HPDE6-E6E7 (cell line): Measurements from ENCODE around the gene CCDC120.

Source experiments
- DNase-seq: peaks from one replicate; pipeline ENCODE4 v3.0.0; 2011; ENCODE audit warnings: missing footprints; ENCODE audit errors: extremely low spot score

The CCDC120 gene

DNA sequence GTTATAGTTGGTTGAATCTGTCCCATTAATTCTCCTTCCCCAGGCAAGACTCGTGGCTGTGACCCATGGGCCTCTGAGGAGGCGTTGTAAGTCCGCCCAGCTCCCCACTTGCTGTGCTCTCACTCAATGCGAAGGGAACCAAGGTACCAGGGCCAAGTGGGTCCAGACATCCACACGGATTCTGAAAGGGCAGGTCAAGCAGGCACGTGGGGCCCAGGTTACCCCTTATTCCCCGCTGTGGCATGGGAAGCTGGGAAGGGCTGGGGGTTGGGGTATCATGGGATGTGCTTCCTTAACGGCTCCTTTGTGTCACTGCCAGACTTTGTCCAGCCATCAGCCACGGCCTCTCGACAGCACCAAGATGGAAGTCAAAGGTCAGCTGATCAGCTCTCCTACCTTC is 3.1 kb downstream of the CCDC120 start:
- no peak for DNase-seq

DNA sequence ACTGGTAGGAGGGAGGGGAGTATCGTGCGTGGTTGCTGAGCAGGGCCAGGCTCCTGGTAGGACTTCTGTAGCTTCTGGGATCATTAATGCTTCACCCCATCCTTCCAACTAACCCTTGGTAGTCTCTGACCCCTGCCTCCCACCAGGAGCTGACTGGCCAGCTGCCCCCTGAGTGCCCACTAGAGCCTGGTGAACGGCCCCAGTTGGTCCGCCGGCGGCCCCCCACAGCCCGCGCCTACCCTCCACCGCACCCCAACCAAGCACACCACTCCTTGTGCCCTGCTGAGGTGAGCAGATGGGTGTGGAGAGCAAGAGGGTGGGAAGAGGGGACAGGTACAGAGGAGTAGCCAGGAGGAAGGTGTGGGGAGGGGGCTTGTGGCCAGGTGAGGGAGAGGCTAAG is 4.9 kb downstream of the CCDC120 start:
- DNase-seq = no peak

DNA sequence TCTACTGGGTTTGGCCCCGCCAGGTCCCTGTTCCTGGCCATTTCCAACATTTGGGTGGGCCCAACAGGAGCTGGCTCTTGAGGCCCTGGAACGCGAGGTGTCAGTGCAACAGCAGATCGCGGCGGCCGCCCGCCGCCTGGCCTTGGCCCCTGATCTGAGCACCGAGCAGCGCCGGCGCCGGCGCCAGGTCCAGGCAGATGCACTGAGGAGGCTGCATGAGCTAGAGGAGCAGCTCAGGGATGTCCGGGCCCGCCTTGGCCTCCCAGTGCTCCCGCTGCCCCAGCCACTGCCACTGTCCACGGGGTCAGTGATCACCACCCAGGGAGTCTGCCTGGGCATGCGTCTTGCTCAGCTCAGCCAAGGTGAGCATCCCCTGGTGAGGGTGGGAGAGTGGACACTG is 5.5 kb downstream of the CCDC120 start:
- DNase-seq = no peak

DNA sequence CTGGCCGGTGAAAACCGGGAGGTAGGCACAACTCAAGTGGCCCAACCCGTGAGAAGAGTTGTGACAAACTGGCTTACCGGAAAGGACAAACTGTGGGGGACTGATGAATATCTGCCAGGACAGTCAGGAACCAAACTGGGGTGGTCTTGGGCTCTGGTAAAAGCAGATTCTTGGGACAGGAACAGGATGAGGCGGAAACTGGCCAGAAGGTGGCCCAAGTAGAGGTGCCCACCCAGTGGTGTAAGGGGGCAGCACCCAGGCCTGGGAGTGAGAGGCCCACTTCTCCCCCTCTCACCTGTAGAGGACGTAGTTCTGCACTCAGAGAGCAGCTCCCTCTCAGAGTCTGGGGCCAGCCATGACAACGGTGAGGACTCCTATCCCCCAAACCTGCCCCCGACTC is 5.9 kb downstream of the CCDC120 start:
- DNase-seq = no peak

DNA sequence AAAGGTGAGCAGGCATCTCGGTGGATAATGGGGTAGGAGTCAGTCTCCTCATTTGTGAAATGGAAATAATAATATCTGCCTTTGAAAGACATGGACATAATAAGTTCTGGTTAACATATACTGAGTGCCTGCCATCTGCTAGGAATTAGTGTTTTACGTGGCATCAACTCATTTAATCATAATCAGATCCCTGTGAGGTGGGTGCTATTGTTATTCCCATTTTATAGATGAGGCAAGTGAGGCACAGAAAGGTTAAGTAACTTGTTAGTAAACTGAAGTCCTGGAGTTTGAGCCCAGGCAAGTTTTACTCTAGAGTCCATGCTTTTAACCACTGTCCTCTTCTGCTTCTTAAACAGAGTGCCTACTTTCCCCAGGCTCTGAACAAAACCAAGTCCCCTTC is 7.5 kb downstream of the CCDC120 start:
- DNase-seq = no peak

DNA sequence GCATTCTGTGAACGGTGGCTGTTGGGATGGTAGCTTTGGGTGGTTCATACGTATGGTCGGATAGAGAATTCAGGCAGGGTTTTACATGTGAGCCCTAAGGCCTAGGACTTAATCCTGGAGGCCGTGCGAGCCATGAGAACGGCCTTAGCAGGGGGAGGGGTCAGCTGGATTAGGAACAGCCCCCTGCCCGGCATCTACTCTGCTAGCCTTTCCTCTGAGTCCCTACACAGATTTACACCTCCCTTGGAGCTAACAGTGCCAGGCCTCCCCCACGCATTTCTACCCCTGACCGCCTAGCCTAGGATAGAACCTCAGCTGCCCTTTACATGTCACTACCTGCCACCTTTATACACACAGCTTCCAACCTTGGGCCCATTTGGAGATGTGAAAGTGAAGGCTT is 7.9 kb downstream of the CCDC120 start:
- DNase-seq = no peak

DNA sequence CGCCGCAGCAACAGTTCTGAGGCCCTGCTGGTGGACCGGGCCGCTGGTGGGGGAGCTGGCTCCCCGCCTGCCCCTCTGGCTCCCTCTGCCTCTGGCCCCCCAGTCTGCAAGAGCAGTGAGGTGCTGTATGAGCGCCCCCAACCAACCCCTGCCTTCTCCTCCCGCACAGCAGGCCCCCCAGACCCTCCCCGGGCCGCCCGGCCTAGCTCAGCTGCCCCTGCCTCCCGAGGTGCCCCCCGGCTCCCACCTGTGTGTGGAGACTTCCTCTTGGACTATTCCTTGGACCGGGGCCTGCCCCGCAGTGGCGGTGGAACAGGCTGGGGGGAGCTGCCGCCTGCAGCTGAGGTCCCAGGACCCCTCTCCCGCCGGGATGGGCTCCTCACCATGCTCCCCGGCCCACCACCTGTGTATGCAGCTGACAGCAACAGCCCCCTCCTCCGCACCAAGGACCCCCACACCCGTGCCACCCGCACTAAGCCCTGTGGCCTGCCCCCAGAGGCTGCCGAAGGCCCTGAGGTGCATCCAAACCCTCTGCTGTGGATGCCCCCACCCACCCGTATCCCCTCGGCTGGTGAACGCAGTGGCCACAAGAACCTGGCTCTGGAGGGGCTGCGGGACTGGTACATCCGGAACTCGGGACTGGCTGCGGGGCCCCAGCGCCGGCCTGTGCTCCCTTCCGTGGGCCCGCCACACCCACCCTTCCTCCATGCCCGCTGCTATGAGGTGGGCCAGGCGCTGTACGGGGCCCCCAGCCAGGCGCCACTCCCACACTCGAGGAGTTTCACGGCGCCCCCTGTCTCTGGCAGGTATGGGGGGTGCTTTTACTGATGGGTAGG is 8.7 kb downstream of the CCDC120 start:
- DNase-seq = no peak

DNA sequence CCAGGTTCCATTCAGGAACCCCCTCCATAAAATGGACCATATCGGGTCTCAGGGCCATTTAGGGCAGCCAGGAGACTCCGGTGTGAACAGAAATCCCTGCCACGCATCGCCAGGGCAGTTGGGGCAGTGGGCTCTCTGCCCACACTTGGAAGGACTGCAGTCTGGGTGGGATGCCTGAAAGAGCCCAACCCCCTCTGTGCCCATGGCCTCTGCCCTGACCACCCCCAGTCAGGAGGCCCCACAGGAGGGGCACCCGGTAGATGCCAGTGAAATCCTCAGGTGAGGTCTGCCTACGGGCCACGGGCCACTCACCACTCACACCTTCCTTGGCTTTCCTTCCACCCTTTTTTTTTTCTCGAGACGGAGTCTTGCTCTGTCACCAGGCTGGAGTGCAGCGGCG is 10.2 kb downstream of the CCDC120 start:
- no peak for DNase-seq

DNA sequence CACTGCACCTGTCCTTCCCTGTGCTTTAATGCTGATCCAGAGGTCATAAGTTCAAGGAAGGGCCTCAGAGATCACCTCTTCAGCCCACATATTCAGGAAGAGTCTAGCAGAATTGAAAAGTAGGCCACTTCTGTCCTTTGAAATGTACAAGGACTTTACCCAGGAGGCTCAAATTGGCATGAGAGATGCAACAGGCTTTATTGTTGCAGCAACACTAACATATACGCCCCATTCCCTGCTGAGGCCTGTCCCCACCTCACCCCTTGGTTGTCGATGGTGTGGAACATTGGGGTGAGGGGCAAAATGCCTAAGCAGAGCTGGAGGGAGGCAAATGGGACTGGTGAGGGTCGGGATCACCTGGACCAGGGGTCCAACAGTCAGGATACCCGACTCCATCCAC is 12.2 kb downstream of the CCDC120 start:
- DNase-seq = no peak

DNA sequence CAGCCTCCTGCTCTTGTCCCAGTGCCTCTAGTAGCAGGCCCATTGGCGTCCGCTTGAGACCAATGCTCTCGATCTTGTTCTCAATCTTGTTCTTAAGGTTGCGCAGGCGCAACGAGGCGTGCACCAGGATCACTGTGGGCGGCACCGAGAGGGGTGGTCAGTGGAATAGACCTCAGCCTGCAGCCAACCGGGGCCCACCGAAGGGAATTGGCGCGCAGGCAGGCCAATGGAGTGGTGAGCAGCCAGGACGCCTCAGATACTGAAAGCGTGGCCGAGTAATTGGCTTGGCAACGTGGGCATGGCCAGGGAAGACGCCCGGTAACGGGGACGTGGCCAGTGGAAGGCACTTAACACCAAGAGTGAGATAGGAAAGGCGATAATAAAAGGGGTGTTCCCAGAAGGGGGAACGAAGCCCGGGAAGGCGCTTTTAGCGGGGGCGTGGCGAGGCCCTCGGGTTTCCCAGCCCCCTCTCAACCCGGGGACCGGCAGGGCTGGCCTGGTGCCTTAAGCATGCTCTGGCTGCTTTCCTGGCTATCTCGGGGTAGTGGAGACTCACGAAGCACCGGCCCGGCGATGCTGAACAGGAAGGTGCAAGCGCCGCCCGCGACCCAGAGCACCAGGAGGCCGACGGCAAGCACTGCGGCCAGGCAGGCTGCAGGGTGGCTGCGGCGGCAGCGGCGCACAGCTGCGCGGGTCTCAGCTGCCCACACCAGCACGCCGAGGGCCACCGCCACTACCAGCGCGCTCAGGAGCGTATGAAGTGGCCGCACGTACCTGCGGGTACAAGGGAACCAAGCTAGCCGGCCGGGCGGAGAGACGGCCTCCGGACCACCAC is 13.3 kb downstream of the CCDC120 start:
- DNase-seq = no peak

DNA sequence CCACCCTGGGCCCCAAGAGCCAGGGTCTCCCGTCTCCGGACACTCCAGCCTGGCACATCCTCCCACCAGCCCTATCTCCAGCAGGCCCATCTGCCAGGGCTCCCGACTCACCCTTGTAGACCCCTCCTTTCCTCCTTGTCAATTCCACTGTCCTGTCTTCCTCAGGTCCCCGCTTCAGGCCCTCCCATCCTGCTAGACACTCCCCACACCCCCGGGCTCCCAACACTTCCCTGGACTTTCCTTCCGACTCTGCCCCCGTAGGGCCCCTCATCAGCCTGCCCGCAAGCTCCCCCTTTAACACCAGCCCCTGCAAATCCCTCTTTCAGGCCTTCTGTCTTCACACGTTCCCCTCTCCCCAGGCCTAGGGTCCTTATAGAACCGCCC is 13.9 kb downstream of the CCDC120 start:
- DNase-seq = no peak

DNA sequence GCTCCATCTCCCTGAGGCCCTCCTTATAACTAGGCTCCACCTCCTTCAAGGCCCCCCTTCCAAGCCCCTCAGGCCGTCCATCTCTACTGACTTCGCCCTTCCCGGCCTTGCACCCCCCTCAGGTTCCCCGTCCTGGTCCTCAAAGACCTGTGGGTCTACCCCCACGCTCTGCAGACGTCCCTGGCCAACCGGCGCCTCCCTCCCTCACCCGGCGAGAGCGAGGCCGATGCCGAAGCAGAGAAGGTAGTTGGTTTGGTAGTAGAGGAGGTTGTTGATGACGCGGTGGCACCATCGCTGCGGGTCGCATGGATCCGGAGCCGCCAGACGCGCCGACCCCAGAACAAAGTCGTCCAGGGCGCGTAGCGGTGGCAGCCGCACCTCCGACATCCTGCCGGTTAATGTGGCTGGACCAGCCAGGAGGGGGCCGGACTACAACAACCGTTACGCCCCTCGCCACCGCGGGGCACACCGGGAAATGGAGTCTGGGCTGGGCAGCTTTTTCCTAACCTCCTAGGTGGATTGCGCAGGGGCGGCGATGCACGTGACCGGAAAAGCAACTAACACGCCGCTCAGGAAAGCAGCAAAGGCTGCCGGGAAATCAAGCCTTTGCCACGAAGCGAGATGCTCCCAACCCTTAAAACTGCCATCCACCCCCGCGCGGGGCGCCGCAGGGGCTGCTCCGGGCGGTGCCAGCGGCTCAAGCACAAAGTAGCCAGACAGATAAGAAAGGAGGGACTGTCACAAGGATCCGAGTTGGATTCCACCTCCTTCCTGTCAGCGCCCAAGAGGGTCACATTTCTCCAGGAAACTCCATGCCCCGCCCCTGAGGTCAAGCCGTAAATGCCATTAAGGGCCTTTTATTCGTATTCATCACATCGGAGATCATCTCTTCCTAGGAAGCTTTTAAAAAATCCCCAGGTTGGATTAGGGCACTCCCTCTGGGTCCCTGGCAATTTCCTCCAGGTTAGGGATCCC is 15.1 kb downstream of the CCDC120 start, which contains the start of gene PRAF2:
TSS of gene PRAF2 (minus strand) at position 402 of the 975 bp plus-strand sequence. CDS start at position 387, 15 bp downstream.
- peak; percentile 72 for DNase-seq

DNA sequence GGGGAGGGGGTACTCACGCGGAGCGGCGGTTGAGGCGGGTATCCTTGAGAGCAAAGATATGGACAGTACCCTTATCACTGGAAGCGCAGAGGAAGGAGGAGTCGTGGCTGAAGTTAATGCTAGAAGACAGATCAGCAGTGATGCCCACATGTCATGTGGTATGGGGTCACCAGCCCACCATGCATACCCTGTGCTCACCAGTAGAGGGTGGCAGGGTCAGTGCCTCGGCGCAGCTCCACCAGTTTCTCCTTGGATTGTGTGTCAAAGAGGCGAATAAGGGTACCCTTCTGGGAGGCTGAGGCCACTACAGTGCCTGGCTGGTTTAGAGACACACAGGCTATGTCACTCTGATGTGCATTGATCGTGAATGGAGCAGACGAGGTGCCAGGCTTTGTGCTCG is 16.5 kb downstream of the CCDC120 start:
- no peak for DNase-seq

DNA sequence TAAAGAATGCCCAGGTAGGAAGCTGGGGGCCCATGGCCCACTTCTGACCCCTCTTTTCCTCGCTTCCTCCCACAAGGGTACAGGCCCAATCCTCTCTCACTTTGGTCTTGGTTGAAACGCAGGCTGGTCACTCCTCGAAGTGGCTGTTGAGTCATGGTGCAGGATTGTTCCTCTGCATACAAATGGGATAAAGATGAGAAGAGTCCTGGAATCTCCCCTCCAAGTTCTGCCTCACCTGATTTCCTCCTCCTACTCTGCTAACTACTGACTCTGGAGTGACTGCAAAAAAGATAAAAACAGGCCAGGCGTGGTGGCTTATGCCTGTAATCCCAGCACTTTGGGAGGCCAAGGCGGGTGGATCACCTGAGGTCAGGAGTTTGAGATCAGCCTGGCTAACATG is 19.1 kb downstream of the CCDC120 start:
- no peak for DNase-seq

DNA sequence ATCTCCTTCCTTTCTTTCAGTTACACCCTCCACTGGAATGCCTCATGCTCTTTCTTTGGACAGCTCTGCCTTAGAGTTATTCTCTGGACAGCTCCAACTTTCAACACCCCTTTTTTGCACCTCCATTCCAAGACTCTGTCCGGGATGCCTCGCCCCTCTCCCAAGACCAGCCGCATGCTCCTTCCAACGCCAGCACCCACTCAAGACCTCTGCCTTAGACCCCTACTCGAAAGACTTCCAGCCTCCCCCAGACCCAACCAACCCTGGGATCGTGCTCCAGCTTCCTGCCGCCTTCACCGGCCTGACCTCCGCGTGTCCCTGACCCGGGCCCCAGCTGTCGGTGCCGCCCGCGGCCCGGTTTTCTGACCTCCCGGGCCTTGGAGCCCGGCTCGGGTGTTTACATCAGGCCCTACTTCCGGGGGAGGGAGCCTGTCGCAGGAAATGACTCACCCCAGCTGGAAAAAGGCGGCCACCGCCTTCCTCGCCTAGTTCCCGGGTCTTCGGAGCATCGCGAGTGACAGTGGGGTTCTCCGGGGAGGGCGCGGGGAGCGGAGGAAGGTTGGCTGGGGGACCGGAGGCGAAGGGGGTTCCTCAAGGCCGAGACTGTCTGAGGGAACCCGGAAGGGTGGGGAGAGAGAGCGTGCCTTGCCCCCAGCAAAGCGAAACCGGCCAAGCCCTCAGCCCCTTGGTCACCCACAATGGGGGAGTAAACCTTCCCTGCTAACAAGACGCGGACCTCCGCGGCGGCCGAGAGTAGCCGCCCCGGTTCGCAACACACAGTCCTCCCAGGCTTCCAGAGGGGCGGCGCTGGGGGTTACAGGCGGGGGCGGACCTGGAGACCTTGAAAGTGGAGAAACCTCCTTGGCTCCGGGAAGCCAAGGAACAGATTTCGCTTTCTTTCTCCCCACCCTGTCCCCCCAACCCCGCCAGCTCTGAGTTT is 21.0 kb downstream of the CCDC120 start, which contains the start of gene WDR45:
TSS of gene WDR45 (minus strand) at position 399 of the 940 bp plus-strand sequence. CDS start 1,792 bp downstream, outside the sequence.
- peak; percentile 62 for DNase-seq

DNA sequence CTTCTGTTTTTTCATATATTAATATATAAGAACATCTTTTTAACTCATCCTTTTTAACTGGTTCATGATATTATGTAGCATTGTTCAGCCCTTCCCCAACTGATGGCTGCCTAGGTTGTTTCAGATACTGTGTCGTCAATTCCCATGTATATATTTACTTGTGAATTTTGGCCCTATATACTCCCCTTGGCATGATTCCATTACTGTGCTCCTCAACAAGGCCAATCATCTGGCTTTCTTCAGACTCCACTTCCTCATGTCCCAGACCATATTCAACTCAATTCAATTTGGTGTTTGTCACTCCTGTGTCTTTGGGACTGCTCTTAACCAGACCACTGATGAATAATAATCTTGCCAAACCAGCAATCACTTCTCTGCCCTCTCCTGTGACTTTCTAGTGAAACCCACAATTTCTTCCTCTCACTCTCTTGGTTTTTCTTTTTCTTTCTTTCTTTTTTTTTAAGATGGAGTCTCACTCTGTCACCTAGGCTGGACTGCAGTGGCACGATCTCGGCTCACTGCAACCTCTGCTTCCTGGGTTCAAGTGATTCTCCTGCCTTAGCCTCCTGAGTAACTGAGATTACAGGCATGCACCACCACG is 23.6 kb downstream of the CCDC120 start:
- DNase-seq = no peak

DNA sequence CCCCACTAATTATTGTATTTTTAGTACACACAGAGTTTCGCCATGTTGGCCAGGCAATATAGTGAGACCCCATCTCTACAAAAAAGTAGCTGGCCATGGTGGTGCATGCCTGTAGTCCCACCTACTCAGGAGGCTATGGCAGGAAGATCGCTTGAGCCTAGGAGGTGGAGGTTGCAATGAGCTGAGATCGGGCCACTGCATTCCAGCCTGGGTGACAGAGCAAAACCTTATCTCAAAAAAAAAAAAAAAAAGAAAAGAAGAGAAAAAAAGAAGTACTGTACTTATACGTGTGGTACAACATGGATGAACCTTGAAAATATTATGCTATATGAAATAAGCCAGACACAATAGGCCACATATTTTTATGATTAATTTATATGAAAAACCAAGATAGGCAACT is 30.8 kb downstream of the CCDC120 start:
- no peak for DNase-seq

DNA sequence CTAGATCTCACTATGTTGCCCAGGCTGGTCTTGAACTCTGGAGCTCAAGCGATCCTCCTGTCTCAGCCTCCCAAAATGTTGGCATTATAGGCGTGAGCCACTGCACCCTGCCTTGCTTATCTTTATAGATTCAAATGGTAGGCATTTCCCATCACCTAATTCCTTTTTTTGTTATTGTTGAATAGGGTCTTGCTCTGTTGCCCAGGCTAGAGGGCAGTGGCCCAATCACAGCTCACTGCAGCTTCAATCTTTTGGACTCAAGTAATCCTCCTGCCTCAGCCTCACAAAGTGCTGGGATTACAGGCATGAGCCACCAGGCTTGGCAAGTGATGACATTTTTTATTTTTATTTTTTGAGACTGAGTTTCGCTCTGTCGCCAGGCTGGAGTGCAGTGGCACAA is 37.6 kb downstream of the CCDC120 start:
- no peak for DNase-seq

DNA sequence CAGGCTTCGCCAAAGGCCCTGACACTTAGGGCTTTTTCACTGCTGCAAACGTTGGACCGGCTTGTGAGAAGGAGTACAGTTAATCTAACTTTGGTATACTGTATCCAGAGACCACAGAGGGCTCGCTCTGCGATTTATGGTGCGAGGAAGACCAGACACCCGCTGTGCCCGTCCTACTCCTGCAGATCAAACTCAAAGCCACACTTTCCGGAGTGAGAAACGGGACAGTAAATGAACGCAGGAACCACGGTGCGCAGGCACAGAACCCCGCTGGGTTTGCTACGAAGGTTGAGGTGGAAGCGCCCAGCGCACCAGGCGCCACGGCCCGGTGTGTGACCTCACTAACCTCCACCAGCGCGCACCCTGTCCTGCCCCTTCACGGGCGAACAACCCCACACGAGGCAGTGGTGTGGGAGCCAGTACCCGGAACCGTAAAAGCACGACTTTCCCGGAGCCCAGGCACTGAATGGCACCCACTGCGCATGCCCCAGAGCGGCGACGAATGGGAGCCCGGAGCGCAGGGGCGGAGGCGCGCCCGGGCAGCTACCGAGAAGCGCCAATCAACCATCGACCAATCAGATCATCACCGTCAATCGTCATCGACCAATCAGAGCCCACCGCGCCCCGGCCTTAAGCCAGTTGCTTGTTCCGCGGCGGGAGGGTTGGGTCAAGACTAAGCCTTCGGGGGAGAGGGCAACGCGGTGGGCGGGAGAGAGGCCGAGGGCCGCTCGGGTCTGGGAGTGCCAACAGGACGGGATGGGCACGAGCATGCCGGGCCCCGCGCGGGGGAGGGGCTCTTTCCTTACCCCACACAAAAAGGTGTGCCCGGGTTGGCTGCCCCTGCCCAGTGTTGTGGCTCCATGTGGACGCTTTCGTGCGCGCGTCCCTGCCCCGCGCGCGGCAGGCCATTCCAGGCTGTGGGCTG is 42.2 kb downstream of the CCDC120 start:
- DNase-seq = peak; percentile 92
